RWPE2 (cell line): ENCODE measurements around the gene TMEM145.

Experiments used
- ATAC-seq: fragments of 200-7000 bp; cut with Tn5 transposase; 3 replicates; pipeline ENCODE4 v1.9.1; 2021; ENCODE audit warnings: low read depth
- DNase-seq: peaks from one replicate; pipeline ENCODE4 v3.0.0-alpha.2; 2020; ENCODE audit warnings: low spot score
- H3K27ac ChIP-seq: fragments of 450-650 bp; 2 replicates; pipeline ENCODE4 v1.5.1; 2017; ENCODE audit warnings: mild to moderate bottlenecking; ENCODE audit not compliant: poor library complexity, severe bottlenecking
- H3K27me3 ChIP-seq: fragments of 250-450 bp; sonication (Bioruptor Pico); 2 replicates; pipeline ENCODE4 v1.5.1; 2021; ENCODE audit warnings: mild to moderate bottlenecking, moderate library complexity; ENCODE audit not compliant: insufficient read depth, poor library complexity, severe bottlenecking
- H3K36me3 ChIP-seq: fragments of 250-450 bp; sonication (Bioruptor Pico); 2 replicates; pipeline ENCODE4 v1.5.1; 2020; ENCODE audit warnings: low read depth, mild to moderate bottlenecking, moderate library complexity
- H3K4me1 ChIP-seq: fragments of 250-450 bp; sonication (Bioruptor Pico); 2 replicates; pipeline ENCODE4 v1.5.1; 2021; ENCODE audit warnings: mild to moderate bottlenecking, moderate library complexity; ENCODE audit not compliant: insufficient read depth, poor library complexity, severe bottlenecking
- H3K4me3 ChIP-seq: fragments of 250-450 bp; sonication (Bioruptor Pico); 2 replicates; pipeline ENCODE4 v1.5.1; 2021; ENCODE audit warnings: mild to moderate bottlenecking, moderate library complexity; ENCODE audit not compliant: severe bottlenecking
- H3K9me3 ChIP-seq: fragments of 250-450 bp; sonication (Bioruptor Pico); 2 replicates; pipeline ENCODE4 v1.5.1; 2021; ENCODE audit warnings: mild to moderate bottlenecking, moderate library complexity; ENCODE audit not compliant: severe bottlenecking
- TF ChIP-seq, protein P1 (sequence below): fragments of 450-650 bp; IDR thresholded peaks from one replicate; pipeline ENCODE4 v1.5.1; 2017; ENCODE audit warnings: mild to moderate bottlenecking, moderate library complexity; ENCODE audit not compliant: poor library complexity, severe bottlenecking

Gene TMEM145

DNA sequence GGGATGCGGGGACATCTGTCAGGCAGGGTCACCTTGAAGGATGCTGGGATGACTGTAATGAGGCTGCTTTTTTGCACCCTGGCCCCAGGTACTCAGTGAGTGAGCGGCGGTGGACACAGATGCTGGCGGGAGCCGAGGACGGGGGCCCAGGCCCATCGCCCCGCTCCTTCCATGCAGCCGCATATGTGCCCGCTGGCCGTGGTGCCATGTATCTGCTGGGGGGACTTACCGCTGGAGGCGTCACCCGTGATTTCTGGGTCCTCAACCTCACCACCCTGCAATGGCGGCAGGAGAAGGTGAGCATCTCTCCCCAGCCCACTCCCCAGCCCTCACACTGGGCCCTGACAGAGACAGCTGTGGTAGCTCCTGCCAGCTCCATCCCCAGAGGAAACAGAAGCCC, 43.6 kb downstream of the TMEM145 start:
- ATAC-seq (no peak), DNase-seq (peak; percentile 63)
- H3K4me3 ChIP-seq: no peak overlapping the region
- no peaks in the 10 kb centered on the region for H3K4me1 ChIP-seq
- H3K27ac ChIP-seq: no peak overlapping the region
- TF ChIP-seq, protein P1, sequence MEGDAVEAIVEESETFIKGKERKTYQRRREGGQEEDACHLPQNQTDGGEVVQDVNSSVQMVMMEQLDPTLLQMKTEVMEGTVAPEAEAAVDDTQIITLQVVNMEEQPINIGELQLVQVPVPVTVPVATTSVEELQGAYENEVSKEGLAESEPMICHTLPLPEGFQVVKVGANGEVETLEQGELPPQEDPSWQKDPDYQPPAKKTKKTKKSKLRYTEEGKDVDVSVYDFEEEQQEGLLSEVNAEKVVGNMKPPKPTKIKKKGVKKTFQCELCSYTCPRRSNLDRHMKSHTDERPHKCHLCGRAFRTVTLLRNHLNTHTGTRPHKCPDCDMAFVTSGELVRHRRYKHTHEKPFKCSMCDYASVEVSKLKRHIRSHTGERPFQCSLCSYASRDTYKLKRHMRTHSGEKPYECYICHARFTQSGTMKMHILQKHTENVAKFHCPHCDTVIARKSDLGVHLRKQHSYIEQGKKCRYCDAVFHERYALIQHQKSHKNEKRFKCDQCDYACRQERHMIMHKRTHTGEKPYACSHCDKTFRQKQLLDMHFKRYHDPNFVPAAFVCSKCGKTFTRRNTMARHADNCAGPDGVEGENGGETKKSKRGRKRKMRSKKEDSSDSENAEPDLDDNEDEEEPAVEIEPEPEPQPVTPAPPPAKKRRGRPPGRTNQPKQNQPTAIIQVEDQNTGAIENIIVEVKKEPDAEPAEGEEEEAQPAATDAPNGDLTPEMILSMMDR: no peak
- H3K27me3 ChIP-seq: no peaks in the 10 kb centered on the region
- H3K9me3 ChIP-seq: no peaks in the 10 kb centered on the region
- H3K36me3 ChIP-seq: no peaks in the 10 kb centered on the region

DNA sequence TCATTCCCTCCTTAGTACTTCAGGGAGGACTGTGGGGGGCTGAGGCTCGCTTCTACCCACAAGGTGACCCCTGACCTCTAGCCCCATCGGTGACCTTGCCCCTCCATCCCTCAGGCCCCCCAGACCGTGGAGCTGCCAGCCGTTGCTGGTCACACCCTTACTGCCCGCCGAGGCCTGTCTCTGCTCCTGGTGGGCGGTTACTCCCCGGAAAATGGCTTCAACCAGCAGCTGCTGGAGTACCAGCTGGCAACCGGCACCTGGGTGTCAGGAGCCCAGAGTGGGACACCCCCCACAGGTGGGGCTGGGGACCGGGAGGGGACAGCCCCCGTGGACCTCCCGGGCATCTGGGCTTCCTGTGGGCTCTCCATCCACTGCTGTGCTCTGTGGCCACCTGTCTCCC, 44.2 kb downstream of the TMEM145 start:
- DNase-seq (no peak), ATAC-seq (no peak)
- H3K27ac ChIP-seq: no peak overlapping the region
- H3K9me3 ChIP-seq: no peaks in the 10 kb centered on the region
- no peak overlapping the region for H3K4me3 ChIP-seq
- TF ChIP-seq, protein P1: no peak
- H3K27me3 ChIP-seq: no peaks in the 10 kb centered on the region
- H3K36me3 ChIP-seq: no peaks in the 10 kb centered on the region
- H3K4me1 ChIP-seq: no peaks in the 10 kb centered on the region

DNA sequence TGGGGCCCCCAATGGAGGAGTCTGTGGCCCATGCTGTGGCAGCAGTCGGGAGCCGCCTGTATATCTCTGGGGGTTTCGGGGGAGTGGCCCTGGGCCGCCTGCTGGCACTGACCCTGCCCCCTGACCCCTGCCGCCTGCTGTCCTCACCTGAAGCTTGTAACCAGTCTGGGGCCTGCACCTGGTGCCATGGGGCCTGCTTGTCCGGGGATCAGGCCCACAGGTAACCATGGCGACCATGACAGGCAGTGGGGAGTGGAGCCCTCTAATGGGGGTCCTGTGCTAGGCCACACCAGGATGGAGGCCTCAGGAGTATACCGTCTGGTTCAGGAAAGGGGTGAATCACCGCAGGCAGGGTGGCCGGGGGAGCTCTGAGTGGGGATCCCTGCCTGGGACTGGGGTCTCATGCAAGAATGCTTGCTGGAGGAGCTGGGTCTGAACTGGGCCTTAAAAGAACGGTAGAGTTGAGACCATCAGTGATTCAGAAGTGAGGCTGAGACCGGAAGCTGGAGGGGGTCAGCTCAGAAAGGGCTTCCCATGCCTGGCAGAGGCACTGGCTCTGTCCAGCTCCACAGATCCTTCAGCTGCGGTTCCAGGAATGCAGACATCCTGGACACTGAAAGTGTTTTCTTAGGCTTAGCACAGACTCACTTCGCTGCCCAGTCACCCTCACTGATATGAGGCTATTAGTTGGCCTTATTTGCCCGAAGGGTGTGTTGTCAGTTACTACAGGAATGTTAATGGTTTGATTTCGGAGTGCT, 47.9 kb downstream of the TMEM145 start:
- ATAC-seq (no peak), DNase-seq (no peak)
- TF ChIP-seq, protein P1: no peak
- Histone ChIP-seq H3K9me3 (no peaks in the 10 kb centered on the region), H3K27ac (no peak overlapping the region), H3K36me3 (no peaks in the 10 kb centered on the region; the same call in 1 of the 2 replicates), H3K4me1 (no peaks in the 10 kb centered on the region), H3K4me3 (no peak overlapping the region), H3K27me3 (no peaks in the 10 kb centered on the region)

DNA sequence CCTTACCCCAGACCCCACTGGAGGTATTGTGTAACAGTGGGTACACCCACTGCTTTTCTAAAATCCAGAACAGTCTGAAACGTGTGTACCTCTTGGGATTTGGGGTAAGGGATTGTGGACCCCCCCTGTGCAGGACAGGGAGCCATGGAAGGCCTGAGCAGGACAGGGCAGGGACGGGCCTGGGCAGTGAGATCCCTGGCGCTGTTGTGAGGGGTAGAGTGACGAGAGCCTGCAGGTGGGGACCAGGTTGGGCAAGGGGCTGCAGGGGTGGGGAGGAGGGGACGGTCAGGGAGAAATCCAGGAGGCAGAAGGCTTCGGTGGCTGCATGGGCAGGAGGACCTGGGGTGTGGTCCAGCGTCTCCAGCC, 48.4 kb downstream of the TMEM145 start:
- Histone ChIP-seq H3K36me3 (no peaks in the 10 kb centered on the region; the same call in 1 of the 2 replicates), H3K27ac (no peak overlapping the region), H3K9me3 (no peaks in the 10 kb centered on the region), H3K4me1 (no peaks in the 10 kb centered on the region), H3K4me3 (no peak overlapping the region), H3K27me3 (no peaks in the 10 kb centered on the region)
- TF ChIP-seq, protein P1: no peak
- no peak for ATAC-seq
- no peak for DNase-seq

DNA sequence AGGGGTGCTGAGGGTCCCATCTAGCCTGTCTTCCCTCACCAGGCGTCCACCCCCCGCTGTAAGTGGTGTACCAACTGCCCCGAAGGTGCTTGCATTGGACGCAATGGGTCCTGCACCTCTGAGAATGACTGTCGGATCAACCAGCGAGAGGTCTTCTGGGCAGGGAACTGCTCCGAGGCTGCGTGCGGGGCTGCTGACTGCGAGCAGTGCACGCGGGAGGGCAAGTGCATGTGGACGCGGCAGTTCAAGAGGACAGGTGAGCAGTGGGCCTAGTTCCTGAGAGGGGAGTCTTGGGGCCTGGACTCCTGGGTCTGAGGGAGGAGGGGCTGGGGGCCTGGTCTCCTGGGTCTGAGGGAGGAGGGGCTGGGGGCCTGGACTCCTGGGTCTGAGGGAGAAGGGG, 49.2 kb downstream of the TMEM145 start:
- no peaks in the 10 kb centered on the region for H3K4me1 ChIP-seq
- TF ChIP-seq, protein P1: no peak
- DNase-seq (no peak), ATAC-seq (no peak)
- no peak overlapping the region for H3K4me3 ChIP-seq
- H3K27ac ChIP-seq: no peak overlapping the region
- no peaks in the 10 kb centered on the region for H3K27me3 ChIP-seq
- no peaks in the 10 kb centered on the region; the same call in 1 of the 2 replicates for H3K36me3 ChIP-seq
- no peaks in the 10 kb centered on the region for H3K9me3 ChIP-seq
